Lung (tissue), 12 donors: ENCODE data around the gene C4orf51. TPM values are rescaled to one million over a fixed set of nuclear protein-coding genes. Genes with fewer than 3 reads are reported as not detected.

Experiments used
- ATAC-seq: fragments of 200-7000 bp; cut with Tn5 transposase; one replicate; pipeline ENCODE4 v1.9.1; 2020; ENCODE audit warnings: moderate number of reproducible peaks; ENCODE audit not compliant: insufficient read depth, low FRiP score
- DNase-seq, 3 donors: peaks; one replicate each; pipeline ENCODE4 v3.0.0-alpha.2; 2013 to 2017
- H3K27ac ChIP-seq, 2 donors: one replicate each; pipeline ENCODE4 v1.5.1; 2013; ENCODE audit warnings: mild to moderate bottlenecking in 2 of 2, moderate library complexity in 2 of 2, control low read depth in 1 of 2, inconsistent platforms in 1 of 2, low read depth in 1 of 2, low read length in 1 of 2
- H3K27me3 ChIP-seq, 3 donors: one replicate each; pipeline ENCODE4 v1.5.1; 2013; ENCODE audit warnings: low read length in 2 of 3; ENCODE audit not compliant: control insufficient read depth in 3 of 3, insufficient read depth in 3 of 3
- H3K36me3 ChIP-seq, 4 donors: one replicate each; pipeline ENCODE4 v1.5.1; 2013; ENCODE audit warnings: low read length in 4 of 4, mild to moderate bottlenecking in 1 of 4, moderate library complexity in 1 of 4; ENCODE audit not compliant: control insufficient read depth in 4 of 4, insufficient read depth in 4 of 4
- H3K4me1 ChIP-seq, 5 donors: one replicate each; pipeline ENCODE4 v1.5.1; 2013; ENCODE audit warnings: low read length in 5 of 5, mild to moderate bottlenecking in 2 of 5, moderate library complexity in 1 of 5; ENCODE audit not compliant: control insufficient read depth in 5 of 5, insufficient read depth in 5 of 5
- H3K4me3 ChIP-seq: one replicate; pipeline ENCODE4 v1.5.1; 2013; ENCODE audit warnings: mild to moderate bottlenecking, control low read depth, moderate library complexity
- H3K9ac ChIP-seq, 2 donors: one replicate each; pipeline ENCODE4 v1.5.1; 2013; ENCODE audit warnings: low read length in 2 of 2, control low read depth in 1 of 2; ENCODE audit not compliant: insufficient read depth in 1 of 2
- H3K9me3 ChIP-seq, 4 donors: one replicate each; pipeline ENCODE4 v1.5.1; 2013; ENCODE audit warnings: low read length in 3 of 4, mild to moderate bottlenecking in 1 of 4, moderate library complexity in 1 of 4; ENCODE audit not compliant: control insufficient read depth in 4 of 4, insufficient read depth in 3 of 4
- WGBS, 2 donors: extraction: QIAGEN DNeasy Blood & Tissue Kit; methylation state at CpG; one replicate each; pipeline ENCODE4 v1.1.7; 2013; 5-methylcytosine and 5-hydroxymethylcytosine counted together
- polyA plus RNA-seq, 2 donors: library from polyadenylated mRNA; stranded (reverse); fragments of 200-250 nt; gene quantifications; one replicate each; pipeline ENCODE4 v1.2.1, GENCODE V29; 2013
- total RNA-seq, 2 donors: library from RNA; depleted of rRNA in 1 of 2; stranded (reverse); fragments of >200 nt in 1 of 2; gene quantifications; one replicate each; pipeline ENCODE4 v1.2.1, GENCODE V29; 2014 to 2021
- TF ChIP-seq, protein P1 (sequence below): IDR thresholded peaks from 2 replicates; pipeline ENCODE4 v1.5.1; 2012; ENCODE audit warnings: mild to moderate bottlenecking; ENCODE audit errors: control extremely low read depth, extremely low read depth
- donor health status: control.
- donor health status: control.
- donor health status: Bipolar disorder and iron deficiency.
- donor health status: healthy.
- donor health status: DM: yes; HTN: yes; CAD: no.

C4orf51 gene
- total and polyA plus RNA-seq, 4 donors = not detected

DNA sequence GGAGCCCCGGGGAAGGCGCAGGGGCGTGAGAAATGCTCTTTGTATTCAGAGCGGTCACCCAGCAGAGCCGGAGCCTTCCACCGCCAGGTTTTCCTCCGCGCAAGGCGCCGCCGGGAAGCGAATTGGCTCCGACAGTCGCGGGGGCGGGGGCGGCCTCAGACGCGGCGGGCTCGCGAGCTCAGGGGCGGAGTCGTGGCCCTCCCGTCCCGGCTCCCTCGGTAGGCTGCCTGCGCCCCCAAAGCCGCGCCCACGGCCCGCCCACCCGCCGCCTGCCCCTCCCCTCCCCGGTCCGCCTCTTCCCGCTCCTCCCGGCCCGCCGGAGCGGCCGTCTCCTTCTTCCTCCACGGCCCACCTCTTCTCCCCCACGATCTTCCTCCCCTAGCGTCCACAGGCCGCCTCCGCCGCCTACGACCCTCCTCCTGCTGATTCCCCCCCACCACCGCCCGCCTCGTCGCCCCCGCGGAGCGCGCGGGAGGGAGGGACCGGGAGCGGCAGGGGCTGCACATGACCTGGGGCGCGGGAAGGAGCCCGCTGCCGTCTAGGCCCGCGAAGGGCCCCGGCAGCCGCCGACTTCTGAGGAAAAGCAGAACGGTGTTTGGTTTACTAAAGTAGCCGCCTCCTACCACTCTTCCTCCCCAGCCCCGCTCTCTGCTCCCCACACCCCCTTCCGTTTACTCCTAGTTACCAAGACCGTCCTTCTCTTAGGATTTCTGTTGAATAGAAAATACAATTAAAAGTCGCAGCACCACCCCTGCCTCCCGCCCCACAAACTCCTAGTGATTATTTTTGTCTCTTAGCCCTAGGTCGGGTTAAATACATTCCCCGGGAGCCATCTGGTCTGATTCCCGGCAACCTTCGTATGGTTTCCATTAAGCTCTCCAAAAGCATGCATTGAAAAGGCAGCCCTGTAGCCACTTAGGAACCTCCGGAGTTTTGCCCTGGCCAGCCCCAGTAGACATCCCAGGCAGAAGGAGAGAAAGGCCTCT, 53.2 kb downstream of the C4orf51 start:
- TF ChIP-seq, protein P1, sequence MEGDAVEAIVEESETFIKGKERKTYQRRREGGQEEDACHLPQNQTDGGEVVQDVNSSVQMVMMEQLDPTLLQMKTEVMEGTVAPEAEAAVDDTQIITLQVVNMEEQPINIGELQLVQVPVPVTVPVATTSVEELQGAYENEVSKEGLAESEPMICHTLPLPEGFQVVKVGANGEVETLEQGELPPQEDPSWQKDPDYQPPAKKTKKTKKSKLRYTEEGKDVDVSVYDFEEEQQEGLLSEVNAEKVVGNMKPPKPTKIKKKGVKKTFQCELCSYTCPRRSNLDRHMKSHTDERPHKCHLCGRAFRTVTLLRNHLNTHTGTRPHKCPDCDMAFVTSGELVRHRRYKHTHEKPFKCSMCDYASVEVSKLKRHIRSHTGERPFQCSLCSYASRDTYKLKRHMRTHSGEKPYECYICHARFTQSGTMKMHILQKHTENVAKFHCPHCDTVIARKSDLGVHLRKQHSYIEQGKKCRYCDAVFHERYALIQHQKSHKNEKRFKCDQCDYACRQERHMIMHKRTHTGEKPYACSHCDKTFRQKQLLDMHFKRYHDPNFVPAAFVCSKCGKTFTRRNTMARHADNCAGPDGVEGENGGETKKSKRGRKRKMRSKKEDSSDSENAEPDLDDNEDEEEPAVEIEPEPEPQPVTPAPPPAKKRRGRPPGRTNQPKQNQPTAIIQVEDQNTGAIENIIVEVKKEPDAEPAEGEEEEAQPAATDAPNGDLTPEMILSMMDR = no peak
- peak overlapping the region; percentile 58 for H3K4me3 ChIP-seq
- peak overlapping the region; percentile 91 to 93 for H3K27ac ChIP-seq
- ATAC-seq (peak; percentile 91), DNase-seq (peak; percentile 95 to 98 (median 97))
- peak overlapping the region; percentile 52 to 56 for H3K9ac ChIP-seq
- H3K27me3 ChIP-seq = no peaks in the 10 kb centered on the region
- no peaks in the 10 kb centered on the region for H3K36me3 ChIP-seq
- peaks cover 0 to 3% (median 0%) of the 10 kb centered on the region in 4 donors for H3K9me3 ChIP-seq
- WGBS, 2 donors = 1 to 2% methylated on average over 49 to 81 of the region's 81 CpGs
- peaks cover 13 to 30% (median 22%) of the 10 kb centered on the region in 5 donors for H3K4me1 ChIP-seq

GRCh38 chr4:145734031-145734430, 54.1 kb downstream of the C4orf51 start:
- DNase-seq = no peak
- WGBS, 2 donors = 70 to 72% methylated on average over 7 of the region's 7 CpGs
- Histone ChIP-seq H3K36me3 (no peaks in the 10 kb centered on the region), H3K9ac (no peak overlapping the region), H3K27me3 (no peaks in the 10 kb centered on the region), H3K9me3 (peaks cover 0 to 3% (median 0%) of the 10 kb centered on the region in 4 donors), H3K27ac (peak overlapping the region; percentile 91 to 94), H3K4me1 (peaks cover 13 to 30% (median 22%) of the 10 kb centered on the region in 5 donors), H3K4me3 (no peak overlapping the region)
- TF ChIP-seq, protein P1 = no peak
- no peak for ATAC-seq

GRCh38 chr4:145734576-145735346, 54.8 kb downstream of the C4orf51 start:
- Histone ChIP-seq H3K27me3 (no peaks in the 10 kb centered on the region), H3K9ac (no peak overlapping the region), H3K4me3 (no peak overlapping the region), H3K4me1 (peaks cover 13 to 30% (median 22%) of the 10 kb centered on the region in 5 donors), H3K9me3 (peaks cover 0 to 3% (median 0%) of the 10 kb centered on the region in 4 donors), H3K36me3 (no peaks in the 10 kb centered on the region), H3K27ac (peak overlapping the region; percentile 91 to 94)
- ATAC-seq (peak; percentile 59), DNase-seq (peak in 2 of 3 donors; percentile 23 to 24)
- TF ChIP-seq, protein P1 = no peak
- WGBS, 2 donors = 50 to 68% methylated on average over 14 of the region's 14 CpGs
